Occipital lobe (tissue), 2 donors: ENCODE data around the gene QPRT. TPM values are rescaled to one million over a fixed set of nuclear protein-coding genes. Genes with fewer than 3 reads are reported as not detected.
"Not testable (repeated sequence)": the region's sequence is repeated elsewhere in the genome, so short reads cannot be mapped to it uniquely, and the experiment has no call there.

Experiments
- DNase-seq: peaks from one replicate; lab custom pipeline; 2025; lab: John Stamatoyannopoulos, UW
- total RNA-seq: library from RNA; depleted of rRNA; stranded (reverse); fragments of >200 nt; gene quantifications from one replicate; pipeline ENCODE4 v1.2.3, GENCODE V29; 2014

QPRT gene
- total RNA-seq, 1 donor from 2014 or later, result 4.4 TPM

DNA sequence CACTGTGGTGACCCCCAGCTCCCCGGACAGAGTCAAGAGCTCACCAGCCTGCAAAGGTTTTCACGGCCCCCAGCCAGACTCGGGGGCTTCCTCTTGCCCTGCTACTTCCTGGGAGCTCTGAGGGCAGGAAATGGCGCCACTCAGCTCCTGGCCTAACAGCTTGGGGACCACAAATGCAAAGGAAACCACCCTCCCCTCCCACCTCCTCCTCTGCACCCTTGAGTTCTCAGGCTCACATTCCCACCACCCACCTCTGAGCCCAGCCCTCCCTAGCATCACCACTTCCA lies 16.3 kb upstream of the QPRT start:
- no peak for DNase-seq

- no peak for DNase-seq
Measured at GRCh38 chr16:29663016-29663806, 15.8 kb upstream of the QPRT start, which contains the start of gene SPN. Gene SPN (plus strand): TSS chr16:29663247. CDS start chr16:29663729, 482 bp downstream.

- DNase-seq, result no peak
Measured at GRCh38 chr16:29663807-29664090, 15.2 kb upstream of the QPRT start.

DNA sequence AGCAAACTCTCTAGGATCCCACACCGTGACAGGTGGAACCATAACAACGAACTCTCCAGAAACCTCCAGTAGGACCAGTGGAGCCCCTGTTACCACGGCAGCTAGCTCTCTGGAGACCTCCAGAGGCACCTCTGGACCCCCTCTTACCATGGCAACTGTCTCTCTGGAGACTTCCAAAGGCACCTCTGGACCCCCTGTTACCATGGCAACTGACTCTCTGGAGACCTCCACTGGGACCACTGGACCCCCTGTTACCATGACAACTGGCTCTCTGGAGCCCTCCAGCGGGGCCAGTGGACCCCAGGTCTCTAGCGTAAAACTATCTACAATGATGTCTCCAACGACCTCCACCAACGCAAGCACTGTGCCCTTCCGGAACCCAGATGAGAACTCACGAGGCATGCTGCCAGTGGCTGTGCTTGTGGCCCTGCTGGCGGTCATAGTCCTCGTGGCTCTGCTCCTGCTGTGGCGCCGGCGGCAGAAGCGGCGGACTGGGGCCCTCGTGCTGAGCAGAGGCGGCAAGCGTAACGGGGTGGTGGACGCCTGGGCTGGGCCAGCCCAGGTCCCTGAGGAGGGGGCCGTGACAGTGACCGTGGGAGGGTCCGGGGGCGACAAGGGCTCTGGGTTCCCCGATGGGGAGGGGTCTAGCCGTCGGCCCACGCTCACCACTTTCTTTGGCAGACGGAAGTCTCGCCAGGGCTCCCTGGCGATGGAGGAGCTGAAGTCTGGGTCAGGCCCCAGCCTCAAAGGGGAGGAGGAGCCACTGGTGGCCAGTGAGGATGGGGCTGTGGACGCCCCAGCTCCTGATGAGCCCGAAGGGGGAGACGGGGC lies 14.7 kb upstream of the QPRT start:
- DNase-seq, result no peak

DNA sequence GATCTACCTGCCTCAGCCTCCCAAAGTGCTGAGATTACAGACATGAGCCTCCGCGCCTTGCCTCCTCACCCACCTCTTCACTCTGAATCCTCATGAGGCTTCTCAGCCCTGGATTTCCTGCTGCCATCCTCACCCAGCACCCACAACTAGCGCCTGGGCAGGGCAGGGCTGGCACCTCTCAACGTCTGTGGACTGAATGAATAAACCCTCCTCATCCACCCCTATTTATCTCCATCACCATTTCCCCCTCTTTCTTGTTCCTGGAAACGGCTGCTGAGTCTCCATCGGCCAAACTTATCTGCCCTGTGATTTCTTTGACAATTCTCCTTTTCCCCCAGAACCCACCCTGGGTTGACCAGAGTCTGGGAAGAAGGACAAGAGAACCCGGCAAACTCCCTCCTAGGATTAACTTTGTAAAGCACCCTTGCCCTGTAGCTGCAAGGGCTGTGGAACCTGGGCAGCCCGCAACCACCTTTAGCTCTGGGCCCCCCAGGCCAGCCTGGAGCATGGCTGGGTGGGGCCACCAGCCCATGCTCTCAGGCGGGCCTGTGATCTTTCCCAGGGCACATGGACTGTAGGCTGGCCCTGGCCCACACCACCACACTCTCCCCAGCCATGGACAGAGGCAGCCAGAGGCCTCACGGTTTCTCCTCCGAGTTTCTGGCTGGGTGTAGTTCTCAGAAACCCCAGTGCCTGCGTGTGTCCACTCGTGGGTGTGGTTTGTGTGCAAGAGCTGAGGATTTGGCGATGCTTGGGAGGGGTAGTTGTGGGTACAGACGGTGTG lies 13.5 kb upstream of the QPRT start:
- DNase-seq, result no peak

GRCh38 chr16:29667322-29667610 lies 11.7 kb upstream of the QPRT start:
- not testable (repeated sequence) for DNase-seq

DNA sequence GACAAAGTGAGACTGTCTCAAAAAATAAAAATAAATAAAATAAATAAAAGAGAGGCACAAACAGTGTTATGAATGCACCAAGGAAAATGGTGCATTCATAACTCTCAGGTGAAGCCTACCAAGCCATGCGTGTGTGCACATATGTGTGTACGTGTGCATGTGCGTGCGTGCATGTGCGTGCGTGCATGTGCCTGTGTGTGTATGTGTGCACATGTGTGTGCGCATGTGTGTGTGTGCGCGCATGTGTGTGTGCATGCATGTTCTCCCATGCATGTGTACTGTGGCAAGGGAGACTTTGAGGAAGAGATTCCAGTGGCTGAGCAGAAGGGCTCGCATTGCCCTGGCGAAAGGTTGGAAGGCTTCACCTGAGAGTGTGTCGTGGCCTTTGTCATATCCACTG lies 11.2 kb upstream of the QPRT start:
- DNase-seq, result no peak

DNA sequence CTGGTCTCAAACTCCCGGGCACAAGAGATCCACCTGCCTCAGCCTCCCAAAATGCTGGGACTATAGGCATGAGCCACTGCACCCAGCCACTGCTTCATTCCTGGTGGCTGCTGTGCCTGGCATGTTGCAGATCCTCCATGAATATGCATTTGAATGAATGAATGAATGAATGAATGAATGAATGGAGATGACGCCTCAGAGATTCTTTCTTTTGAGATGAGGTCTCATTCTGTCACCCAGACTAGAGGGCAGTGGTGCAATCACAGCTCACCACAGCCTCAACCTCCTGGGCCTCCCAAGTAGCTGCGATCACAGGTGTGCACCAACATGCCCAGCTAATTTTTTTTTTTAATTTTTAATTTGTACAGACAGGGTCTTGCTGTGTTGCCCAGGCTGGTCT lies 10.7 kb upstream of the QPRT start:
- DNase-seq, result no peak

DNA sequence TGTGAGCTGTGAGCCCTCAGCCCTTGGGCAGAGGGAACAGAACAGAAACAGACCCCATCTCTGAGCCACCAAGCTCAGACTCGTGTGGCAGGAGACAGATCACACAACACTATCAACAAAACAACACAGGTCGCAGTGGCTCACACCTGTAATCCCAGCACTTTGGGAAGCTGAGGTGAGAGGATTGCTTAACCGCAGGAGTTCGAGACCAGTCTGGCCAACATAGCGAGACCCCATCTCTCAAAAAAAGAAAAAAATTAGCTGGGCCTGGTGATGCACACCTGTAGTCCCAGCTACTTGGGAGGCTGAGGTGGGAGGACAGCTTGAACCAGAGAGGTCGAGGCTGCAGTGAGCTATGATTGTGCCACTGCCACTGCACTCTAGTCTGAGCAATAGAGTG lies 5.5 kb upstream of the QPRT start:
- DNase-seq, result no peak

DNA sequence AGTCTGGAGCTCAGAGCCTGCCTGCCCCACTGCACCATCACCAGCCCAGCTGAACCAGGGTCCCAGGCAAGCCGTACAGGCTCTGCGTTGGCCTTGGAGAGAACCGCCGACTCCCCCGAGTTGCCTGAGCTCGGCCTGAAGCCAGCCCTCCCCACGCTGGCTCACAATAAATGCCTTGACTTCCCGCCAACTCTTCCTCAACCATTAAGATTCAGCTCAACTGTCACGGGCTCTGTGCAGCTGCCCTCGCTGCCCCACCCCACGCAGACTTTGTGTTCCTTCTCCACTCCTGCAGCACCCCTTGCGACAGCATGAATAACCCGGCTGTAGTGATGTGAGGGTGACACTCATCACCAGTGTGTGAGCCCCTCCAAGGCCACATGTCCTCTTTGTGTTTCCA lies 4.8 kb upstream of the QPRT start:
- peak; percentile 66 for DNase-seq

DNA sequence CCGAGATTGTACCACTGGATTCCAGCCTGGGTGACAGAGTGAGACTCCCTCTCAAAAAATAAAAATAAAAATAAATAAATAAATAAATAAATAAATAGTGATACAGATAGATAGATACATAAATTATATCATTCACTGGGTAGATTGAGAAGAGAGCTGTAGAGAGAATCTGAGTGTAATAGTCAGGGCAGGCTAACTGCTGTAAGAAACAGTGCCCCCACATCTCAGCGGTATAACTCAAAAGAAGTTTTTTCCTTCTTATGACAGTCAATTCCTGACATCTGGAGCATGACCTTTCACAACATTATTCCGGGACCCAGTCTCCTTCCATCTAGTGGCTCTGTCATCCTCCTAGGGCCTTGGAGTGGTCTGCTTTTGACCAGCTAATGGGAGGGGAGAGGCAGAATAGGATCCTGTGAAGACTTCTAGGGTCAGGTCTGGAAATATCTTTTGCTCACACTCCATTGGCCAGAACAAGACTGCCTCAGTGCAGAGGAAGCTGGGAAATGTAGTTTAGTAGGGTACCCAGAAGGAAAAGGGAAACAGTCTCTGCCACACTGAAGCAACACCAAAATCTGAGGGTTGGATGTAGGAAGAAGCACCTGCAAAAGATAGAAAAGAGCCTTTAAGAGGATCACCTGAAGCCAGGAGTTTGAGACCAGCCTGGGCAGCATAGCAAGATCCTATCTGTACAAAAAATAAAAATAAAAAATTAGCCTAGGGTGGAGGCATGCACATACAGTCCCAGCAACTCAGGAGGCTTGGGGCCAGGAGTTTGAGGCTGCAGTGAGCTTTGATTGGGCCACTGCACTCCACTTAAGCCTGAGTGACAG lies 3.0 kb upstream of the QPRT start:
- DNase-seq, result no peak

DNA sequence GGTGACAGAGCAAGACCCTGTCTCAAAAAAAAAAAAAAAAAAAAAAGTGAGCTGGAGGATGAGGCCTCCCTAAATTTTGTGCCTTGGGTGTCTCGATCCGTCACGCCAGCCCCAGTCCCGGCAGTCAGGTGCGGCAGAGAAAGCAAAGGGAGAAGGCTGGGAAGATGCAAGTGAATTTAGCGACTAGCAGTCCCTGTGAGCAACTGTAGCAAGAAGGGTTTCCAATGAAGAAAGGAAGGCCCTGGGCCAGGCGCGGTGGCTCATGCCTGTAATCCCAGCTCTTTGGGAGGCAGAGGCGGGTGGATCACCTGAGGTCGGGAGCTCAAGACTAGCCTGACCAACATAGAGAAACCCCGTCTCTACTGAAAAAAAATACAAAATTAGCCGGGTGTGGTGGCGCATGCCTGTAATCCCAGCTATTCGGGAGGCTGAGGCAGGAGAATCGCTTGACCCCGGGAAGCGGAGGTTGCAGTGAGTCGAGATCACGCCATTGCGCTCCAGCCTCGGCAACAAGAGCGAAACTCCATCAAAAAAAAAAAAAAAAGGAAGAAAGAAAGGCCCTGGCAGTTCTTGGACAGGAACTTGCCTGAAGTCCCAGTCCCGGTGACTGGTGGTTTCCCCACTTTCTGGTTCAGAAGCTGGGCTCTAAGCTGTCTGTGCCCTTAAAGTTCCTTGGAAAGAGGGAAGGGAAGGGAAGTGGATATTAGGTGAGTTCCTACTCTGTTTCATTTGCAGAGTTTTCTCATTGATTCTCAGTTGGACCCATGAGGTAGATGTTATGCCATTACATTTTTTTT lies 1.8 kb upstream of the QPRT start:
- DNase-seq, result no peak

DNA sequence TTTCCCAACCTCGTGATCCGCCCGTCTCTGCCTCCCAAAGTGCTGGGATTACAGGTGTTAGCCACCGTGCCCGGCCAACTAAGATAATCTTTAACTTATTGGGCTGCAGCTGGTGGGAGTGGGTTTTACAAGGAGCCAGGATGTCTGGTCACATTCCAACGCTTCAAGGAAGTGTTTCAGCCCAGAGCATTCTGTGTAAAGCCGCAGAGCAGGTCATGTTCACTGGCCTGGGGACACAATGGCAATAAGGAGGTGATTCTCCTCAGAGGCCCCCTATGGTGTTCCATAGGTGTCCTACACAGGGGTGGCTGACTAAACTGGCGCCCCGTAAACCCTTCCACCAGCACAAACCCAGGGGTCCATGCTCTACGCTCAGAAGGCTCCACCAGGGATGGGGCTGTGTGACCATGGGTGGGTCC lies 1.2 kb downstream of the QPRT start:
- DNase-seq, result no peak

- DNase-seq, result no peak
Measured at GRCh38 chr16:29683543-29684090, 4.6 kb downstream of the QPRT start.

DNA sequence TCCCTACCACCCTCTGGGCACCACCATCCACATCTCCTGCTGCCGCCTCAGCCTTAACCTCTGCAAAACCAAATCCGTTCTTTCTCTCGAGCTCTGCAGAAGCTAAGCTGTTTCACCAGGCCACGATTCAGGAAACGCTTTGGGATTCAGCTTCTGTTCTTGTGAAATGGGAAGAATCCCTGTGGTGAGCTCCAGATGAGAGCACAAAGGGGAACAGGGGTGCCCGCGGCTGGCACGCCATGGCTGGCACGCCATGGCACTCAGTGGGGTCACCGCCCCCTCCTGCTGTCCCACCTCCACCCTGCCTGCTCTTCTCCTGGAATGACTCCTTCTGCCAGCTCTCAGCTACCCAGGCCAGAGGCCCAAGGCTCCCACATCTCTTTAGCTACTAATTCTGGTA lies 5.7 kb downstream of the QPRT start:
- DNase-seq, result no peak

- DNase-seq, result no peak
Measured at GRCh38 chr16:29686740-29687332, 7.9 kb downstream of the QPRT start.

DNA sequence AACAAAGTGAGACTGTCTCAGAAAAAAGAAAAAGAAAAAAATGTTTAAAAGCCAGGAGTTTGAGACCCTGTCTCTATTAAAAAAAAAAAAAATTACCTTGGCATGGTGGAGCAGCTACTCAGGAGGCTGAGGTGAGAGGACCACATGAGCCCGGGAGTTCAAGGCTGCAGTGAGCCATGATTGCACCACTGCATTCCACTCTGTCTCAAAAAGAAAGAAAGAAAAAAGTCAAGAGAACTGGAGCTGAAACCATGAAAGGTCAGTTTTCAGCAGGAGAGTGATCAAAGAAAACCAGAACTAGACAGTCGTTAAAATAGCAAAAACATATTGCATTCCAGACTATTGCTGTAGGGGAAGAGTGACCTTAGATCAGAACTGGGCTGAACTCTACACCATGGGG lies 8.8 kb downstream of the QPRT start:
- no peak for DNase-seq

DNA sequence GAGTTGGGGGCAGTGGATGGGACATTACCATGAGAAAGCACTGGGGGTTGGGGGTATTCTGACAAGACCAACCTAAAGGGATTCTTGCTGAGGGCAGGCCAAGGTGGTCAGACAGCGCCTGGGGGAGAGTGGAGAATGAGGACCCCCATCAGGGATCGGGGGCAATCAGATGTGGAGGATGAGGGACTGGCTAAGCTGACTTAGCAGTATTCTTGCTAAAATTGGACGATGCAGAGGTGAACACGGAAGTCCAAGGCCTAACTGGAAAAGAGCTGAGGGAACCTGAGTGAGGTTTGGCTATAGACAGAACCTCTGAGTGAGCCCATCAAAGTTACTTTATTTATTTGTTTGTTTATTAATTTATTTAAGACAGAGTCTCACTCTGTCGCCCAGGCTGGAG lies 9.2 kb downstream of the QPRT start:
- no peak for DNase-seq

- not testable (repeated sequence) for DNase-seq
Measured at GRCh38 chr16:29689490-29690351, 10.7 kb downstream of the QPRT start.
